ENCODE measurements around the gene WDR64. TPM values are rescaled to one million over a fixed set of nuclear protein-coding genes. Genes with fewer than 3 reads are reported as not detected.

WDR64 gene
- total and polyA plus RNA-seq, 4 donors: 0.02 to 0.70 (median 0.17) TPM

DNA sequence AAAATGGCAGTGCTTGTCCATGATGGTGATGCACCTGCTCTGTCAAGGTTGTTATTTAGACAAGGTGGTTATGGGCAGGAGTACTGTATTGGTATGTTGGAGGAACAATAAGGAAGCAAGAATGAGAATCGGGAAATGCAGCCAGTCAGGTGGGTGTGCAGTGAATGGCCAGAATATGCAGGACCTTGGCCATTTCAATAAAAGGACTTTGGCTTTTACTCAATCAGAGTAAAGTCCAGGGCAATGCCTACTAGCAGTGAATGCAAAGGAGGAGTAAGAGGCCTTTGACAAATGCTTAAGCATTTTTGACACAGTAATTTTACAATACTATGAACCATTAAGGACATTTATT lies 9.5 kb upstream of the WDR64 start:
- no peaks in the 10 kb centered on the region for H3K27me3 ChIP-seq (ENCODE audit: control insufficient read depth in 4 of 4, insufficient read depth in 4 of 4, low read length in 3 of 4)
- WGBS: 31% methylated on average over 1 of the region's 1 CpG
- H3K27ac ChIP-seq (ENCODE audit: low read depth in 1 of 2, low read length in 2 of 2): peak overlapping the region in 1 of 2 donors; percentile 36
- no peak overlapping the region for H3K9ac ChIP-seq (ENCODE audit: low read depth in 1 of 2, low read length in 2 of 2)
- peaks cover 4 to 24% (median 8%) of the 10 kb centered on the region in 4 donors for H3K4me1 ChIP-seq (ENCODE audit: control insufficient read depth in 4 of 4, insufficient read depth in 4 of 4, low read length in 3 of 4)
- H3K4me3 ChIP-seq (ENCODE audit: low read depth in 1 of 3, low read length in 3 of 3): no peak overlapping the region
- no peaks in the 10 kb centered on the region for H3K9me3 ChIP-seq (ENCODE audit: control insufficient read depth in 4 of 4, low read length in 3 of 4)
- TF ChIP-seq, protein P1, sequence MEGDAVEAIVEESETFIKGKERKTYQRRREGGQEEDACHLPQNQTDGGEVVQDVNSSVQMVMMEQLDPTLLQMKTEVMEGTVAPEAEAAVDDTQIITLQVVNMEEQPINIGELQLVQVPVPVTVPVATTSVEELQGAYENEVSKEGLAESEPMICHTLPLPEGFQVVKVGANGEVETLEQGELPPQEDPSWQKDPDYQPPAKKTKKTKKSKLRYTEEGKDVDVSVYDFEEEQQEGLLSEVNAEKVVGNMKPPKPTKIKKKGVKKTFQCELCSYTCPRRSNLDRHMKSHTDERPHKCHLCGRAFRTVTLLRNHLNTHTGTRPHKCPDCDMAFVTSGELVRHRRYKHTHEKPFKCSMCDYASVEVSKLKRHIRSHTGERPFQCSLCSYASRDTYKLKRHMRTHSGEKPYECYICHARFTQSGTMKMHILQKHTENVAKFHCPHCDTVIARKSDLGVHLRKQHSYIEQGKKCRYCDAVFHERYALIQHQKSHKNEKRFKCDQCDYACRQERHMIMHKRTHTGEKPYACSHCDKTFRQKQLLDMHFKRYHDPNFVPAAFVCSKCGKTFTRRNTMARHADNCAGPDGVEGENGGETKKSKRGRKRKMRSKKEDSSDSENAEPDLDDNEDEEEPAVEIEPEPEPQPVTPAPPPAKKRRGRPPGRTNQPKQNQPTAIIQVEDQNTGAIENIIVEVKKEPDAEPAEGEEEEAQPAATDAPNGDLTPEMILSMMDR (IDR thresholded peaks at IDR 0.05; ENCODE audit: low read depth, low read length, missing input control): no peak
- no peak for TF ChIP-seq EGR1 (IDR thresholded peaks at IDR 0.05; ENCODE audit: low read depth in 2 of 2)
- no peak for TF ChIP-seq NR2F2 (IDR thresholded peaks at IDR 0.05)
- peak; percentile 97 to 98 for TF ChIP-seq HNF4A (conservative IDR thresholded peaks at IDR 0.05)
- peak; percentile 82 for TF ChIP-seq HNF4G (IDR thresholded peaks at IDR 0.05)
- TF ChIP-seq RAD21 (IDR thresholded peaks at IDR 0.05): no peak
- peak; percentile 66 for TF ChIP-seq SP1 (IDR thresholded peaks at IDR 0.05)
- TF ChIP-seq RXRA (IDR thresholded peaks at IDR 0.05): peak; percentile 21 to 47
- DNase-seq (ENCODE audit: low spot score): no peak
- no peaks in the 10 kb centered on the region for H3K36me3 ChIP-seq (ENCODE audit: control insufficient read depth in 4 of 4, insufficient read depth in 3 of 4, low read depth in 1 of 4, low read length in 3 of 4)

DNA sequence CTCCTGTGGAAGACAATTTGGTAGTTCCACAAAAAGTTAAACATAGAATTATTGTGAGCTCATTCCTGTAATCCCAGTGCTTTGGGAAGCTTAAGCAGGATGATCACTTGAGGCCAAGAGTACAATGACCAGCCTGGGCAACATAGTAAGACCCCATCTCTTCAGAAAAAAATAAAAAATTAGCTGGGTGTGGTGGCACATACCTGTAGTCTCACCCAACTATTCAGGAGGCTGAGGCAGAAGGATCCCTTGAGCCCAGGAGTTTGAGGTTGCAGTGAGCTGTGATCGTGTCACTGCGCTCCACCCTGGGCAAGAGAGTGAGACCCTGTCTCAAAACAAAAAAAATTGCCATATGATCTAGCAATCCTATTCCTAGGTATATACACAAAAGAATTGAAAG lies 7.8 kb upstream of the WDR64 start:
- Histone ChIP-seq H3K9me3 (ENCODE audit: control insufficient read depth in 4 of 4, low read length in 3 of 4) (no peaks in the 10 kb centered on the region), H3K27me3 (ENCODE audit: control insufficient read depth in 4 of 4, insufficient read depth in 4 of 4, low read length in 3 of 4) (no peaks in the 10 kb centered on the region), H3K4me3 (ENCODE audit: low read depth in 1 of 3, low read length in 3 of 3) (no peak overlapping the region), H3K27ac (ENCODE audit: low read depth in 1 of 2, low read length in 2 of 2) (no peak overlapping the region), H3K36me3 (ENCODE audit: control insufficient read depth in 4 of 4, insufficient read depth in 3 of 4, low read depth in 1 of 4, low read length in 3 of 4) (no peaks in the 10 kb centered on the region), H3K9ac (ENCODE audit: low read depth in 1 of 2, low read length in 2 of 2) (no peak overlapping the region), H3K4me1 (ENCODE audit: control insufficient read depth in 4 of 4, insufficient read depth in 4 of 4, low read length in 3 of 4) (peaks cover 0 to 10% (median 5%) of the 10 kb centered on the region in 4 donors)
- 97% methylated on average over 2 of the region's 2 CpGs for WGBS
- DNase-seq (ENCODE audit: low spot score): no peak
- TF ChIP-seq JUND (IDR thresholded peaks at IDR 0.05) (no peak), EGR1 (IDR thresholded peaks at IDR 0.05; ENCODE audit: low read depth in 2 of 2) (no peak), HNF4G (IDR thresholded peaks at IDR 0.05) (no peak), FOXA2 (IDR thresholded peaks at IDR 0.05) (no peak), TAF1 (conservative IDR thresholded peaks at IDR 0.05) (no peak), GABPA (IDR thresholded peaks at IDR 0.05 in 1 of 2, conservative IDR thresholded peaks at IDR 0.05 in 1 of 2) (no peak), RAD21 (IDR thresholded peaks at IDR 0.05) (no peak), SP1 (IDR thresholded peaks at IDR 0.05) (no peak), FOXA1 (IDR thresholded peaks at IDR 0.05) (no peak), HNF4A (conservative IDR thresholded peaks at IDR 0.05) (no peak), YY1 (IDR thresholded peaks at IDR 0.05) (no peak), NR2F2 (IDR thresholded peaks at IDR 0.05) (no peak)
- TF ChIP-seq, protein P2, sequence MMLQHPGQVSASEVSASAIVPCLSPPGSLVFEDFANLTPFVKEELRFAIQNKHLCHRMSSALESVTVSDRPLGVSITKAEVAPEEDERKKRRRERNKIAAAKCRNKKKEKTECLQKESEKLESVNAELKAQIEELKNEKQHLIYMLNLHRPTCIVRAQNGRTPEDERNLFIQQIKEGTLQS (IDR thresholded peaks at IDR 0.05): no peak
- TF ChIP-seq, protein P3, sequence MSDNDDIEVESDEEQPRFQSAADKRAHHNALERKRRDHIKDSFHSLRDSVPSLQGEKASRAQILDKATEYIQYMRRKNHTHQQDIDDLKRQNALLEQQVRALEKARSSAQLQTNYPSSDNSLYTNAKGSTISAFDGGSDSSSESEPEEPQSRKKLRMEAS (IDR thresholded peaks at IDR 0.05): no peak
- TF ChIP-seq, protein P4, sequence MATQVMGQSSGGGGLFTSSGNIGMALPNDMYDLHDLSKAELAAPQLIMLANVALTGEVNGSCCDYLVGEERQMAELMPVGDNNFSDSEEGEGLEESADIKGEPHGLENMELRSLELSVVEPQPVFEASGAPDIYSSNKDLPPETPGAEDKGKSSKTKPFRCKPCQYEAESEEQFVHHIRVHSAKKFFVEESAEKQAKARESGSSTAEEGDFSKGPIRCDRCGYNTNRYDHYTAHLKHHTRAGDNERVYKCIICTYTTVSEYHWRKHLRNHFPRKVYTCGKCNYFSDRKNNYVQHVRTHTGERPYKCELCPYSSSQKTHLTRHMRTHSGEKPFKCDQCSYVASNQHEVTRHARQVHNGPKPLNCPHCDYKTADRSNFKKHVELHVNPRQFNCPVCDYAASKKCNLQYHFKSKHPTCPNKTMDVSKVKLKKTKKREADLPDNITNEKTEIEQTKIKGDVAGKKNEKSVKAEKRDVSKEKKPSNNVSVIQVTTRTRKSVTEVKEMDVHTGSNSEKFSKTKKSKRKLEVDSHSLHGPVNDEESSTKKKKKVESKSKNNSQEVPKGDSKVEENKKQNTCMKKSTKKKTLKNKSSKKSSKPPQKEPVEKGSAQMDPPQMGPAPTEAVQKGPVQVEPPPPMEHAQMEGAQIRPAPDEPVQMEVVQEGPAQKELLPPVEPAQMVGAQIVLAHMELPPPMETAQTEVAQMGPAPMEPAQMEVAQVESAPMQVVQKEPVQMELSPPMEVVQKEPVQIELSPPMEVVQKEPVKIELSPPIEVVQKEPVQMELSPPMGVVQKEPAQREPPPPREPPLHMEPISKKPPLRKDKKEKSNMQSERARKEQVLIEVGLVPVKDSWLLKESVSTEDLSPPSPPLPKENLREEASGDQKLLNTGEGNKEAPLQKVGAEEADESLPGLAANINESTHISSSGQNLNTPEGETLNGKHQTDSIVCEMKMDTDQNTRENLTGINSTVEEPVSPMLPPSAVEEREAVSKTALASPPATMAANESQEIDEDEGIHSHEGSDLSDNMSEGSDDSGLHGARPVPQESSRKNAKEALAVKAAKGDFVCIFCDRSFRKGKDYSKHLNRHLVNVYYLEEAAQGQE (IDR thresholded peaks at IDR 0.05): no peak
- TF ChIP-seq, protein P5, sequence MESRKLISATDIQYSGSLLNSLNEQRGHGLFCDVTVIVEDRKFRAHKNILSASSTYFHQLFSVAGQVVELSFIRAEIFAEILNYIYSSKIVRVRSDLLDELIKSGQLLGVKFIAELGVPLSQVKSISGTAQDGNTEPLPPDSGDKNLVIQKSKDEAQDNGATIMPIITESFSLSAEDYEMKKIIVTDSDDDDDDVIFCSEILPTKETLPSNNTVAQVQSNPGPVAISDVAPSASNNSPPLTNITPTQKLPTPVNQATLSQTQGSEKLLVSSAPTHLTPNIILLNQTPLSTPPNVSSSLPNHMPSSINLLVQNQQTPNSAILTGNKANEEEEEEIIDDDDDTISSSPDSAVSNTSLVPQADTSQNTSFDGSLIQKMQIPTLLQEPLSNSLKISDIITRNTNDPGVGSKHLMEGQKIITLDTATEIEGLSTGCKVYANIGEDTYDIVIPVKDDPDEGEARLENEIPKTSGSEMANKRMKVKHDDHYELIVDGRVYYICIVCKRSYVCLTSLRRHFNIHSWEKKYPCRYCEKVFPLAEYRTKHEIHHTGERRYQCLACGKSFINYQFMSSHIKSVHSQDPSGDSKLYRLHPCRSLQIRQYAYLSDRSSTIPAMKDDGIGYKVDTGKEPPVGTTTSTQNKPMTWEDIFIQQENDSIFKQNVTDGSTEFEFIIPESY (IDR thresholded peaks at IDR 0.05): no peak
- TF ChIP-seq, protein P1 (IDR thresholded peaks at IDR 0.05; ENCODE audit: low read depth, low read length, missing input control): no peak

Data from liver (tissue), 9 donors.